Measurements from ENCODE around the gene ZNF536.

Gene ZNF536

GRCh38 chr19:30570194-30570593 is 198.0 kb downstream of the ZNF536 start:
- no peak for DNase-seq

GRCh38 chr19:30577551-30578105 is 205.4 kb downstream of the ZNF536 start:
- no peak for DNase-seq

GRCh38 chr19:30579419-30579818 is 207.2 kb downstream of the ZNF536 start:
- DNase-seq = no peak

- no peak for DNase-seq
Observed at GRCh38 chr19:30580673-30581072, 208.5 kb downstream of the ZNF536 start.

GRCh38 chr19:30584090-30584489 is 211.9 kb downstream of the ZNF536 start:
- DNase-seq = no peak

- no peak for DNase-seq
Observed at GRCh38 chr19:30587869-30588268, 215.7 kb downstream of the ZNF536 start.

GRCh38 chr19:30590596-30591229 is 218.5 kb downstream of the ZNF536 start:
- no peak for DNase-seq

GRCh38 chr19:30593356-30593755 is 221.2 kb downstream of the ZNF536 start:
- no peak for DNase-seq

GRCh38 chr19:30593975-30594745 is 222.0 kb downstream of the ZNF536 start:
- DNase-seq = no peak

- DNase-seq = no peak
Observed at GRCh38 chr19:30596268-30596667, 224.1 kb downstream of the ZNF536 start.

GRCh38 chr19:30596813-30597399 is 224.7 kb downstream of the ZNF536 start:
- DNase-seq = no peak

- DNase-seq = no peak
Observed at GRCh38 chr19:30598688-30599087, 226.5 kb downstream of the ZNF536 start.

GRCh38 chr19:30602661-30603350 is 230.6 kb downstream of the ZNF536 start:
- DNase-seq = no peak

GRCh38 chr19:30604657-30605056 is 232.5 kb downstream of the ZNF536 start:
- DNase-seq = no peak

- no peak for DNase-seq
Observed at GRCh38 chr19:30605333-30605732, 233.1 kb downstream of the ZNF536 start.

- no peak for DNase-seq
Observed at GRCh38 chr19:30606114-30607050, 234.2 kb downstream of the ZNF536 start.

All from OCI-M1 (cell line).